GM18517 (cell line): Measurements from ENCODE around the gene PNPT1.
A peak's percentile ranks its signal among the peaks of the same experiment; 100 is the strongest.
"Not testable (repeated sequence)": the region's sequence is repeated elsewhere in the genome, so short reads cannot be mapped to it uniquely, and the experiment has no call there.

Experiments used
- ATAC-seq: cut with Tn5 transposase; IDR thresholded peaks from one replicate; pipeline ENCODE4 v1.9.1; 2021; ENCODE audit warnings: mild to moderate bottlenecking, moderate library complexity; ENCODE audit not compliant: unreplicated experiment

The PNPT1 gene

GRCh38 chr2:55601849-55602248 lies 91.8 kb downstream of the PNPT1 start:
- ATAC-seq: no peak

DNA sequence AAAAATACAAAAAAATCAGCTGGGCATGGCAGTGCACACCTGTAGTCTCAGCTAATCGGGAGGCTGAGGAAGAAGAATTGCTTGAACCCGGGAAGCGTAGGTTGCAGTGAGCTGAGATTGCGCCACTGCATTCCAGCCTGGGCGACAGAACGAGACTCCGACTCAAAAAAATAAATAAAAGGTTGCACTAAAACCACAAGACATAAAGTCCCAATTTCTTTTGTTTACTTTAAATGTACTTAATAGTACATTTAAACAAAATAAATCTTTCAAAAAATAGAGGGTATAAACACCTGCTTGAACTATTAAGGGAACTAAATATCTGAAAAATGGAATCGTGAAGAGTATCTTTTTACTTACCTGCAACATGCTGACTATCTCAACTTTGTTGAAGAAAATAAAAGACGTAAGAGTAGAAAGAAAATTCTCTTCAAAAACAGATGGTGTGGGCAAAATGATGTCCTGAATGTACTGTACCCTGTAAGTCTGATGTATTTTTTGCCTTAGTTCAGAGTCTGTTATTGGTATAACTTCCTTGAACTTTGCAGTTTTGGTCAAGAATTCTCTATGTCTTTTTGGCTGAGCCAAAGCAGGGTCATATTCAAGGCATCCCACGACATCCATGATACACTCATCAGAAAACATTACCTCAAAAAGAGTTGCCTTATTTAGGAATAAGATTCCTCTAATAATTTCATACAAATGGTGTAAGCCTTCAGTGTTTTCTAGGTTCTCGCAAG lies 95.4 kb downstream of the PNPT1 start:
- no peak for ATAC-seq

DNA sequence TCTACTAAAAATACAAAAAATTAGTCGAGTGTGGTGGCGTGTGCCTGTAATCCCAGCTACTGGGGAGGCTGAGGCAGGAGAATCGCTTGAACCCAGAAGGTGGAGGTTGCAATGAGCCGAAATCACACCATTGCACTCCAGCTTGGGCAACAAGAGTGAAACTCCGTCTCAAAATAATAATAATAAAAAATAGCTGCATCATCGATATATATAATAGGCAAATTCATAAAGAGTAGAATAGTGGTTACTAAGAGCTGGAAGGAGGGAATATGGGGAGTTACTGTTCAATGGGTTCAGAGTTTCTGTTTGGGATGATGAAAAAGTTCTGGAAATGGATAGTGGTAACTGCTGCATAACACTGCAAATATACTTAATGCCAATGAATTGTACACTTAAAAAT lies 96.8 kb downstream of the PNPT1 start:
- ATAC-seq: not testable (repeated sequence)

- ATAC-seq: no peak
These were observed 98.1 kb downstream of the PNPT1 start for GRCh38 chr2:55595536-55595935.

GRCh38 chr2:55592130-55592529 lies 101.5 kb downstream of the PNPT1 start:
- no peak for ATAC-seq

GRCh38 chr2:55590810-55591440 lies 102.7 kb downstream of the PNPT1 start:
- peak; percentile 88 for ATAC-seq

DNA sequence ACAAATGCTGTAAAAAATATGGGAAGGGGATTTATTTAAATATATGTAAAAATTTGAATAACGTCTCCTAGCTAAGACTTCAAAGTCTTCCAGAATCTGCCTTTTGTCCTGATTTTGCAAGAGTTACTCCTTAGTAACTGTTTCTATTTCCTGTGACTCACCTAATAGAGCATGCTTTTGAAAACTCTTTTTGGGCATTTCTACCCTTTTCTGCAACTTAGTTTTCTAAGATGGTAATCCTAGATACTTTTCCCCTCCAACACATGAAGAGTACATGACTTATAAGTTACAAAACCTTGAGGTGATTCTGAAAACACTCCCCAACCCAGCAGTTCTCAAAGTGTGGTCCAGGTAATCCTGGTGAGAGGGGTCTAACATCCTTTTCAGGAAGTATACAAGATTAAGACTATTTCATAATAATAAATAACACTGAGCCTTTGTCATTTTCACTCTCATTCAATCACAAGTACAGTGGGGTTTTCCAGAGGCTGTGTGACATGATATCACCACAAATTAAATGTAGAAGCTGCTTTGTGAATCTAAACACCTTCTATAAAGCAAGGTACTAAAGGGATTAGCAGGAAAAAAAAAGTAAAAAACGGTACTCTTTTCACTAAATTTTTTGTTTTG lies 108.1 kb downstream of the PNPT1 start:
- no peak for ATAC-seq
